HG03558 (cell line): Measurements from ENCODE around the gene LARP4B.
A peak's percentile ranks its signal among the peaks of the same experiment; 100 is the strongest.

ENCODE experiments used
- ATAC-seq: cut with Tn5 transposase; IDR thresholded peaks from one replicate; pipeline ENCODE4 v1.9.1; 2021; ENCODE audit warnings: moderate number of reproducible peaks; ENCODE audit not compliant: unreplicated experiment; ENCODE audit errors: extremely low read depth

LARP4B gene

GRCh38 chr10:931326-932318 is at the start of gene LARP4B:
LARP4B (minus strand) TSS chr10:931705; CDS start chr10:885721, 45,984 bp downstream.
- ATAC-seq: peak; percentile 88

GRCh38 chr10:980468-981093 is 49.1 kb upstream of the LARP4B start:
- ATAC-seq: no peak

- no peak for ATAC-seq
Measured at GRCh38 chr10:978826-979421, 47.4 kb upstream of the LARP4B start.

DNA sequence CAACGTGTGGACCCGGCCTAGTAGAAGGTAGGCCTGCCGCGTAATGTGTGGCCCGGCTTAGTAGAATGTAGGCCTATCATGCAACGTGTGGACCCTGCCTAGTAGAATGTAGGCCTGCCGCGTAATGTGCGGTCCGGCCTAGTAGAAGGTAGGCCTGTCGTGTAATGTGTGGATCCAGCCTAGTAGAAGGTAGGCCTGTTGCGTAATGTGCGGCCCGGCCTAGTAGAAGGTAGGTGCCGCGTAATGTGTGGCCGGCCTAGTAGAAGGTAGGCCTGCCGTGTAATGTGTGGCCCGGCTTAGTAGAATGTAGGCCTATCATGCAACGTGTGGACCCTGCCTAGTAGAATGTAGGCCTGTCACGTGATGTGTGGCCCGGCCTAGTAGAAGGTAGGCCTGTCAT is 44.8 kb upstream of the LARP4B start:
- no peak for ATAC-seq

DNA sequence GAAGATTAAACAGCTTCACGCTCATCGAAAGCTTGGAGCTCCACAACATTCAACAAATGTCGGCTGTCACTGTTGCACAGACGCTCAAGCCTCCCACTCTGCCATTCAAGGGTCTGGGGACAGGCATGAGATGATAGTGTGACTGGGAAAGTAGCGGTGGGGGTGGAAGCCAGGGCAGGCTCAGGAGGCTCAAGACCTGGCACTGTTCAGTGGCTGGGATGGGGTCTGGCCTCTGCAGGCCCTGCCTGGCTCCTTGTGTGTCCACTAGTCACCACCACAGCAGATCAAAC is 43.2 kb upstream of the LARP4B start:
- ATAC-seq: no peak

DNA sequence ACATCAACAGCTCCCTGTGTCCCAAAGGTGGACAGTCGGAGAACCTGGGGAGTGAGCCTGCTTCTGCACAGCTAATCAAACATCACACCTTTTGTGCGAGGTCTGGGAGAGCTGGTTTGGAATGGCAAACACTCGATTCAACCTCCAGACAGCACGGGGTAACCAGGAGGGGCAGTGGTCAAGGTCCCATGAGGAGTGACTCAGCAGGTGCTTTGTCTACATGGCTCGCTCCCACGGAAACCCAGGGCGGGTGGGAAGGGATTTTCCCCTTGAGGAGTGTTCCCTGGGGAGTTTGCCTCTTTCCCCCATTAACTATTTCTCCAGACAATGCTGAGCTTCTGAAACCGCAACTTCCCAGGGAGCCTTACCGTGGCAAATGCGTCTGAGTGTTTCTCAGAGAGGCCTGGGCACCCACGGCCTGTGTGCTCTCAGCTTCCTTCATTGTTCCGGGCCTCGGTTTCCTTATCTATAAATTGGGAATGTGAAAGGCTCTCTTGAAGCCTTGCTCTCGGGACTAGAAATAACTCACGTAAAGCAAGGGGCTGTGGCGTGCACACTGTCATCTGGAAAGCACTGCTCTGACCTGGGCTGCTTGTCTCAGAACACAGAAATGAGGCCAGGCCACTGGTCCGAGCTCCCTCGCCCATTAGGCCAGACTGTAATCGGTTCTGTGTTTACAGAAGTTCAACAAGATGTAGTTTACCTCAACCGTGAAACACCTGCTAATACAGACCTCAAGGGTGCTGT is 42.7 kb upstream of the LARP4B start:
- ATAC-seq: no peak

GRCh38 chr10:972763-973162 is 41.3 kb upstream of the LARP4B start:
- no peak for ATAC-seq

GRCh38 chr10:971613-972012 is 40.1 kb upstream of the LARP4B start:
- ATAC-seq: no peak

- no peak for ATAC-seq
Measured at GRCh38 chr10:971150-971542, 39.6 kb upstream of the LARP4B start.

GRCh38 chr10:970311-971149 is 39.0 kb upstream of the LARP4B start:
- ATAC-seq: no peak

GRCh38 chr10:969473-970150 is 38.1 kb upstream of the LARP4B start:
- ATAC-seq: no peak

DNA sequence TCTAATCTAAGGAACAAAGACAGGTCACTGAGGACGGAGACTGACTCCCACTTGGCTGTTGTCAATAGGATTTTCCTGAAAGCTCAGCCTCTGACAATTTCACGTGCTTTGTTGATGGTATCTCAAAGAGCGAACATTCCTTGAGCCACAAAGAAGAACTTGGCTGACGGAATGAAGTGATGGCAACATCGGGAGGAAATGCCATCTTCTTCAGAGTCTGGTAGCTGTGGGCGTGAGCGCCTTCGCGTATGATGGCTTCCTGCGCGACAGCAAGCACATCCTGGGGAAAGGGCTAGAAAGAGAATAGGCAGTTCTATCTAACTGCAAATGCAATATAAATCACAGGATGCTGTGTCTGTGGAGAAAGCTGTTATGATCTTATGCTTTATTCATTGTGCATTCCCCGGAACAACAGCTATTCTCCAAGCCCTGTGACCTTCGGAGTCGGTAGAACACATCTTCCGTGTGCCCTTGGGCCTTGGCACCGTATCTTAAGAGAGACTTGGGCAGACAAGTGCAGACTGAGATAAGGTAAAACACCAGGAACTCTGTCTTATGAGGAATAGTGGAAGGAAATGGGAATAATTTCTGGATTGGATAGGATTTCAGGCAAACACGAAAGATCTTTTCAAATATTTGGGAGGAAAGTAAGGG is 37.2 kb upstream of the LARP4B start:
- ATAC-seq: no peak

- no peak for ATAC-seq
Measured at GRCh38 chr10:966466-967235, 35.1 kb upstream of the LARP4B start.

- ATAC-seq: no peak
Measured at GRCh38 chr10:964988-965417, 33.5 kb upstream of the LARP4B start.

DNA sequence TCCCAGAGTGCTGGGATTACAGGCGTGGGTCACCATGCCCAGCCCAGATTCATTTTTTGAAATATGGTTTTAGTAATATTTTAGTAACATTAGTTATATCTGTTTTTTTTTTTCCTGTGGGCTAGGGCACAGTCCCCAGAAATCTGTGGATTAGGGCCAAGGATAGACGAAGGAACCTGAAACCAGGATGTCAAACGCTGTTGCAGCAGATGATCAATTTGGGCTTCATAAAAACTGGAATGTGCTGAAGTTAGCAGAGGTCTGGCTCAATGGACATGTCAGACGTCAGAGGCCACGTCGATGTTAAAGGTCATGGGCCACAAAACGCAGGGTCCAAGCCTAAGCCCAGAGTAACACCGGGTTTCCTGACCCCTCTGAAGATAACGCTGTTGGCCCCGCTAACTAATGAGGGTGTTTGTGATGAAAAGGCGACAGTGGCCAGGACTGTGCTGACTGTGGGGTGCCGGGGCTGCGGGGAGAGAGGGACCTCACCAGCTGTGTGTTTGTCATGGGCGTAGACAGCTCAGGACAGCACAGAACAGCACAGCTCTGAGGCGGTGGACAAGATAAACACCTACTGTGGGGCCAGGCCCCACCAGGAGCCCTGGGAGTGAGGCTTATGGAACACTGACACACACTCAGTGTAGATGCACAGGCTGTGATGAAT is 32.9 kb upstream of the LARP4B start:
- no peak for ATAC-seq

GRCh38 chr10:963655-964054 is 32.1 kb upstream of the LARP4B start:
- no peak for ATAC-seq

- ATAC-seq: no peak
Measured at GRCh38 chr10:963186-963585, 31.7 kb upstream of the LARP4B start.
